Measurements from ENCODE around the gene SVOPL. TPM values are rescaled to one million over a fixed set of nuclear protein-coding genes. Genes with fewer than 3 reads are reported as not detected.

SVOPL gene
- total RNA-seq, 1 experiment from 2014 or later = 0.78 TPM

GRCh38 chr7:138587485-138587884, 113.7 kb downstream of the SVOPL start:
- Mint-ChIP-seq H3K4me1 (ENCODE audit: low read depth, unreplicated experiment) (no peaks in the 10 kb centered on the region), H3K27ac (ENCODE audit: unreplicated experiment) (no peak overlapping the region), H3K27me3 (ENCODE audit: unreplicated experiment) (no peaks in the 10 kb centered on the region), H3K4me3 (ENCODE audit: low read depth, unreplicated experiment) (no peak overlapping the region), H3K36me3 (ENCODE audit: insufficient read depth, unreplicated experiment) (peaks cover 16% of the 10 kb centered on the region), H3K9me3 (ENCODE audit: low read depth, unreplicated experiment) (no peaks in the 10 kb centered on the region)
- no TSS peak for BruUV-seq (replicated peaks)
- DNase-seq = no peak
- CTCF ChIA-PET = interaction anchor here (0.5 kb wide), 1 partner anchor 83 kb away, joined by 4 read pairs; no protein-coding TSS in a partner anchor
- no peak for TF ChIP-seq CTCF (IDR thresholded peaks at IDR 0.05; ENCODE audit: unreplicated experiment)
- intact Hi-C loops (cut with micrococcal nuclease; ENCODE audit: unreplicated experiment) = no loop called here

- Mint-ChIP-seq H3K9me3 (ENCODE audit: low read depth, unreplicated experiment) (no peaks in the 10 kb centered on the region), H3K27ac (ENCODE audit: unreplicated experiment) (no peak overlapping the region), H3K36me3 (ENCODE audit: insufficient read depth, unreplicated experiment) (peaks cover 23% of the 10 kb centered on the region), H3K4me1 (ENCODE audit: low read depth, unreplicated experiment) (no peaks in the 10 kb centered on the region), H3K27me3 (ENCODE audit: unreplicated experiment) (no peaks in the 10 kb centered on the region), H3K4me3 (ENCODE audit: low read depth, unreplicated experiment) (no peak overlapping the region)
- no peak for DNase-seq
- no TSS peak for BruUV-seq (replicated peaks)
- no peak for TF ChIP-seq CTCF (IDR thresholded peaks at IDR 0.05; ENCODE audit: unreplicated experiment)
- CTCF ChIA-PET = interaction anchor here (0.5 to 0.7 kb wide), 2 partner anchors 198 to 320 kb away, joined by 3 to 4 read pairs; no protein-coding TSS in a partner anchor
- intact Hi-C loops (cut with micrococcal nuclease; ENCODE audit: unreplicated experiment) = no loop called here
Measured at GRCh38 chr7:138585283-138585993, 115.7 kb downstream of the SVOPL start.

GRCh38 chr7:138584696-138585095, 116.5 kb downstream of the SVOPL start:
- no peak overlapping the region for H3K27ac Mint-ChIP-seq (ENCODE audit: unreplicated experiment)
- H3K4me1 Mint-ChIP-seq (ENCODE audit: low read depth, unreplicated experiment) = no peaks in the 10 kb centered on the region
- intact Hi-C loops (cut with micrococcal nuclease; ENCODE audit: unreplicated experiment) = no loop called here
- H3K4me3 Mint-ChIP-seq (ENCODE audit: low read depth, unreplicated experiment) = no peak overlapping the region
- H3K9me3 Mint-ChIP-seq (ENCODE audit: low read depth, unreplicated experiment) = no peaks in the 10 kb centered on the region
- H3K27me3 Mint-ChIP-seq (ENCODE audit: unreplicated experiment) = no peaks in the 10 kb centered on the region
- TF ChIP-seq CTCF (IDR thresholded peaks at IDR 0.05; ENCODE audit: unreplicated experiment) = no peak
- no peak for DNase-seq
- peaks cover 23% of the 10 kb centered on the region for H3K36me3 Mint-ChIP-seq (ENCODE audit: insufficient read depth, unreplicated experiment)
- CTCF ChIA-PET = no interaction called here
- BruUV-seq (replicated peaks) = no TSS peak

- no TSS peak for BruUV-seq (replicated peaks)
- CTCF ChIA-PET = no interaction called here
- intact Hi-C loops (cut with micrococcal nuclease; ENCODE audit: unreplicated experiment) = no loop called here
- Mint-ChIP-seq H3K27me3 (ENCODE audit: unreplicated experiment) (no peaks in the 10 kb centered on the region), H3K27ac (ENCODE audit: unreplicated experiment) (no peak overlapping the region), H3K36me3 (ENCODE audit: insufficient read depth, unreplicated experiment) (peaks cover 23% of the 10 kb centered on the region), H3K4me3 (ENCODE audit: low read depth, unreplicated experiment) (no peak overlapping the region), H3K9me3 (ENCODE audit: low read depth, unreplicated experiment) (no peaks in the 10 kb centered on the region), H3K4me1 (ENCODE audit: low read depth, unreplicated experiment) (no peaks in the 10 kb centered on the region)
- DNase-seq = no peak
- no peak for TF ChIP-seq CTCF (IDR thresholded peaks at IDR 0.05; ENCODE audit: unreplicated experiment)
Measured at GRCh38 chr7:138584283-138584682, 116.9 kb downstream of the SVOPL start.

Data from Calu3 (cell line).